ENCODE results near the gene NUMBL. TPM values are rescaled to one million over a fixed set of nuclear protein-coding genes. Genes with fewer than 3 reads are reported as not detected.

NUMBL gene
- total and polyA plus RNA-seq, 2 of the 13 experiments (the other 11 are each of a cell fraction or from before 2014, with no cell fraction given), result 0.49 to 2.3 TPM

GRCh38 chr19:40716482-40717324 is 26.3 kb upstream of the NUMBL start, which contains the start of the genes COQ8B and ITPKC (continued):
- TF ChIP-seq, protein P1, sequence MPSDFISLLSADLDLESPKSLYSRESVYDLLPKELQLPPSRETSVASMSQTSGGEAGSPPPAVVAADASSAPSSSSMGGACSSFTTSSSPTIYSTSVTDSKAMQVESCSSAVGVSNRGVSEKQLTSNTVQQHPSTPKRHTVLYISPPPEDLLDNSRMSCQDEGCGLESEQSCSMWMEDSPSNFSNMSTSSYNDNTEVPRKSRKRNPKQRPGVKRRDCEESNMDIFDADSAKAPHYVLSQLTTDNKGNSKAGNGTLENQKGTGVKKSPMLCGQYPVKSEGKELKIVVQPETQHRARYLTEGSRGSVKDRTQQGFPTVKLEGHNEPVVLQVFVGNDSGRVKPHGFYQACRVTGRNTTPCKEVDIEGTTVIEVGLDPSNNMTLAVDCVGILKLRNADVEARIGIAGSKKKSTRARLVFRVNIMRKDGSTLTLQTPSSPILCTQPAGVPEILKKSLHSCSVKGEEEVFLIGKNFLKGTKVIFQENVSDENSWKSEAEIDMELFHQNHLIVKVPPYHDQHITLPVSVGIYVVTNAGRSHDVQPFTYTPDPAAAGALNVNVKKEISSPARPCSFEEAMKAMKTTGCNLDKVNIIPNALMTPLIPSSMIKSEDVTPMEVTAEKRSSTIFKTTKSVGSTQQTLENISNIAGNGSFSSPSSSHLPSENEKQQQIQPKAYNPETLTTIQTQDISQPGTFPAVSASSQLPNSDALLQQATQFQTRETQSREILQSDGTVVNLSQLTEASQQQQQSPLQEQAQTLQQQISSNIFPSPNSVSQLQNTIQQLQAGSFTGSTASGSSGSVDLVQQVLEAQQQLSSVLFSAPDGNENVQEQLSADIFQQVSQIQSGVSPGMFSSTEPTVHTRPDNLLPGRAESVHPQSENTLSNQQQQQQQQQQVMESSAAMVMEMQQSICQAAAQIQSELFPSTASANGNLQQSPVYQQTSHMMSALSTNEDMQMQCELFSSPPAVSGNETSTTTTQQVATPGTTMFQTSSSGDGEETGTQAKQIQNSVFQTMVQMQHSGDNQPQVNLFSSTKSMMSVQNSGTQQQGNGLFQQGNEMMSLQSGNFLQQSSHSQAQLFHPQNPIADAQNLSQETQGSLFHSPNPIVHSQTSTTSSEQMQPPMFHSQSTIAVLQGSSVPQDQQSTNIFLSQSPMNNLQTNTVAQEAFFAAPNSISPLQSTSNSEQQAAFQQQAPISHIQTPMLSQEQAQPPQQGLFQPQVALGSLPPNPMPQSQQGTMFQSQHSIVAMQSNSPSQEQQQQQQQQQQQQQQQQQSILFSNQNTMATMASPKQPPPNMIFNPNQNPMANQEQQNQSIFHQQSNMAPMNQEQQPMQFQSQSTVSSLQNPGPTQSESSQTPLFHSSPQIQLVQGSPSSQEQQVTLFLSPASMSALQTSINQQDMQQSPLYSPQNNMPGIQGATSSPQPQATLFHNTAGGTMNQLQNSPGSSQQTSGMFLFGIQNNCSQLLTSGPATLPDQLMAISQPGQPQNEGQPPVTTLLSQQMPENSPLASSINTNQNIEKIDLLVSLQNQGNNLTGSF (CRISPR knock-in tag; IDR thresholded peaks at IDR 0.05), result no peak; the same call in 1 of the 2 replicates
- no peak for TF ChIP-seq ZBTB49 (CRISPR knock-in tag; IDR thresholded peaks at IDR 0.05; ENCODE audit: borderline replicate concordance)
- no peak; the same call in 1 of the 2 replicates for TF ChIP-seq ZNF414 (CRISPR knock-in tag; IDR thresholded peaks at IDR 0.05)
- no peak for TF ChIP-seq ZNF557 (CRISPR knock-in tag; IDR thresholded peaks at IDR 0.05)
- no peak for TF ChIP-seq NFIC (IDR thresholded peaks at IDR 0.05; ENCODE audit: low read length)
- TF ChIP-seq RARA (CRISPR knock-in tag; IDR thresholded peaks at IDR 0.05), result no peak; the same call in 1 of the 2 replicates
- peak; percentile 87 for TF ChIP-seq CREM (IDR thresholded peaks at IDR 0.05)
- TF ChIP-seq CREM (CRISPR knock-in tag; IDR thresholded peaks at IDR 0.05), result peak; percentile 43; the same call in 1 of the 2 replicates
- no peak for TF ChIP-seq GTF2F1 (IDR thresholded peaks at IDR 0.05; ENCODE audit: low read length)
- TF ChIP-seq GABPA (IDR thresholded peaks at IDR 0.05; ENCODE audit: low read depth, low read length), result peak; percentile 74
- TF ChIP-seq GABPA (CRISPR knock-in tag; IDR thresholded peaks at IDR 0.05; ENCODE audit: low read depth), result peak; percentile 92
- no peak for TF ChIP-seq ZNF766 (CRISPR knock-in tag; IDR thresholded peaks at IDR 0.05; ENCODE audit: borderline replicate concordance)
- TF ChIP-seq PAX8 (CRISPR knock-in tag; IDR thresholded peaks at IDR 0.05; ENCODE audit: borderline replicate concordance), result no peak
- no peak for TF ChIP-seq ZNF556 (CRISPR knock-in tag; IDR thresholded peaks at IDR 0.05; ENCODE audit: borderline replicate concordance)
- TF ChIP-seq, protein P2, sequence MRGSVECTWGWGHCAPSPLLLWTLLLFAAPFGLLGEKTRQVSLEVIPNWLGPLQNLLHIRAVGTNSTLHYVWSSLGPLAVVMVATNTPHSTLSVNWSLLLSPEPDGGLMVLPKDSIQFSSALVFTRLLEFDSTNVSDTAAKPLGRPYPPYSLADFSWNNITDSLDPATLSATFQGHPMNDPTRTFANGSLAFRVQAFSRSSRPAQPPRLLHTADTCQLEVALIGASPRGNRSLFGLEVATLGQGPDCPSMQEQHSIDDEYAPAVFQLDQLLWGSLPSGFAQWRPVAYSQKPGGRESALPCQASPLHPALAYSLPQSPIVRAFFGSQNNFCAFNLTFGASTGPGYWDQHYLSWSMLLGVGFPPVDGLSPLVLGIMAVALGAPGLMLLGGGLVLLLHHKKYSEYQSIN (CRISPR knock-in tag; IDR thresholded peaks at IDR 0.05; ENCODE audit: borderline replicate concordance), result no peak
- TF ChIP-seq ZFX (CRISPR knock-in tag; IDR thresholded peaks at IDR 0.05; ENCODE audit: low read depth), result peak; percentile 77; the same call in 1 of the 2 replicates
- TF ChIP-seq, protein P3, sequence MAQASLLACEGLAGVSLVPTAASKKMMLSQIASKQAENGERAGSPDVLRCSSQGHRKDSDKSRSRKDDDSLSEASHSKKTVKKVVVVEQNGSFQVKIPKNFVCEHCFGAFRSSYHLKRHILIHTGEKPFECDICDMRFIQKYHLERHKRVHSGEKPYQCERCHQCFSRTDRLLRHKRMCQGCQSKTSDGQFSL (CRISPR knock-in tag; IDR thresholded peaks at IDR 0.05), result no peak
- no peak for TF ChIP-seq ZNF138 (CRISPR knock-in tag; IDR thresholded peaks at IDR 0.05; ENCODE audit: low read depth)
- no peak for TF ChIP-seq ZNF136 (CRISPR knock-in tag; IDR thresholded peaks at IDR 0.05; ENCODE audit: low read depth)
- peak; percentile 76 for TF ChIP-seq POLR2G (IDR thresholded peaks at IDR 0.05; ENCODE audit: low read depth, low read length)

Data from HepG2 (cell line).